HFF-Myc (cell line): ENCODE data around the gene MIA2.

Experiments used
- DNase-seq: peaks from one replicate; pipeline ENCODE4 v3.0.0-alpha.2; 2011; ENCODE audit warnings: low read depth; ENCODE audit errors: extremely low read depth
- H3K4me3 ChIP-seq: replicated peaks from 2 replicates; pipeline ENCODE4 v1.5.1; 2011; ENCODE audit warnings: low read depth, mild to moderate bottlenecking, control low read depth, low read length
- CTCF ChIP-seq: IDR thresholded peaks from 2 replicates; pipeline ENCODE4 v1.5.1; 2012; ENCODE audit warnings: mild to moderate bottlenecking, low read depth, low read length, control low read depth; ENCODE audit errors: missing control alignments

Gene MIA2

DNA sequence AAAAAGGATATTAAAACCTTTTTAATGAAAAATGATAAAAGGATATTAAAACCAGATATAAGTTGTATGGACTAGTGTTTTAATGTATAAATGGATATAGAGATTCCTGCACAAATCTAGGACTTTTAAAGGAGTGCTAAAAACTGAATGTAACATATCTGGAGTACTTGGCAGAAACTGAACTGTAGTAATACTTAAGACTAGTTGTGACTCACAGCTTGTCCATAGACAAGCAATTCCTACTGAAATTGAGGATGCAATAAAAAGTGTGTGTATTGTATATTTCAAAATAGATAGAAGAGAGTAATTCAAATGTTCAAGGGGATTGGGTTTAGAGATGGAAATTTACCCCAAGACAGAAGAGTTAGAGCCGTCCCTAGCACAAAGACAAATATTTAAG, 138.9 kb downstream of the MIA2 start:
- no peak overlapping the region for H3K4me3 ChIP-seq
- no peak for TF ChIP-seq CTCF
- no peak for DNase-seq

DNA sequence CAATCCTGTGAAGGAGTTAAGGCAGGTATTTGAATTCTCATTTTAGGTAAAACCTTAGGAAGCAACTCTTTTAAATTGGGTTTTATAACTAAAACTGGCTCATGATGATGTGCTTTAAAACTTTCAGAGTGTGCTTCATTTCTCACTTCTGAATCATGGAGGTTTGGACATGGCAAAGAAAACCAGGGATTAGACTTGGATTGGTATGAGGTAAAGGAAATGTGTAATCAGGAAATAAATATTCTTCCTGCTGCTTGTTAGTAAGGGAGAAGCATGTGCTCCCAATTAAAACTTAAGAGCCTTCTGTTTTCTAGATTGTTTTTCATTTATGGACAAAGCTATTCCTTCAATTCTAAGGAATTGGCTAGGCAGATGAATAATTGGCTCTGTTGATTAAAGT, 141.1 kb downstream of the MIA2 start:
- no peak for TF ChIP-seq CTCF
- no peak for DNase-seq
- H3K4me3 ChIP-seq = no peak overlapping the region

DNA sequence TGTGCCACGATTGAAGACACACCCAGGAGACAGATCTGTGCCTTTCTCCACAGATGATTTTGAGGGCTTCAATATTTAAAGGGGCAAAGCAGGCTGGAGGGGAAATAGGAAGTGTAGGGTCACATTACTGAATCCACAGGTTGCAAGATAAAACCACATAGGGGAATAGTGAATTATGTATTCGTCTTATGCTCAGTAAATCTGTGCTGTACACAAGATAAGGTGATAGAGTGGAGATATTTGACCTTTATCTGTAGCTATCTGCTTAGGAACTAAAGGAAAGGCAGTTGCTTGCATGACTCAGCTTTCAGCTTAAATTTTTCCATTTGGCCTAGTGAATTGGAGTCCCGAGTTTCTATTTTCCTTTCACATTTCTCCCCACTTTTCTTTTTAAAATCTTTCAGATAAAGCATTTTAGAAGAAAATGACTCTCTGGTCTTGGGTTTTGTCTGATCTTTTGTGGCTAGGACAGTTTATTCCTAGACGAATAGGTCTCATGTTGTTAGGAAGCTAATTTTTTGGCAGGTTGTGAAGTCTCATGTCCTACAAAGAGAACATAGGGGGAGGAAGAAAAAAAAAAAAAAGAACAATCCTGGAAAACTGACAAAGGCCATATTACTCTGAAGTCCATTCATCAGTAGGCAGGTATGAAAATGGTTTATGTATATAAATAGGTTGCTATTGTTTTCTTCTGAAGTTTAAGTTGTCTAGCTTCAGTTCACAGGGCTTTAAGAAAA, 143.1 kb downstream of the MIA2 start:
- no peak for TF ChIP-seq CTCF
- no peak overlapping the region for H3K4me3 ChIP-seq
- DNase-seq = no peak

DNA sequence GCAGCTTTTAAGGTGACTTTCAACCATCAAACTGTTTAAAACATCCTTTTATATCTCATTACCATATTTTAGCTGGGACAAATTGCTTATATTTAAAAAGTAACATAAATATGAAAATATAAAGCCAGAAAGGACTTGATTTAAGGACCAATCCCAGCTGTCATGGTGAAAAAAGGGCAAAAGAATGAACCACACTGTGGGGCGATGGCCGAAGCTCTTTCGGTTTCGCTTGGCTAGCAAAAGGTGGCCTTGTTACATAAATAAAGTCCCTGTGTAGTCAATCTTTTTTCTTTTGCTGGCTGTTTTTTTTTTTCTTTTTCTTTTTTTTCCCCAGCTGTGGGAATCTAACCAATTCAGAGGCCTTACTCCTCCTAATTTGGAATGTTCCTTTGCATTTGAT, 147.7 kb downstream of the MIA2 start:
- no peak overlapping the region for H3K4me3 ChIP-seq
- TF ChIP-seq CTCF = no peak
- no peak for DNase-seq

DNA sequence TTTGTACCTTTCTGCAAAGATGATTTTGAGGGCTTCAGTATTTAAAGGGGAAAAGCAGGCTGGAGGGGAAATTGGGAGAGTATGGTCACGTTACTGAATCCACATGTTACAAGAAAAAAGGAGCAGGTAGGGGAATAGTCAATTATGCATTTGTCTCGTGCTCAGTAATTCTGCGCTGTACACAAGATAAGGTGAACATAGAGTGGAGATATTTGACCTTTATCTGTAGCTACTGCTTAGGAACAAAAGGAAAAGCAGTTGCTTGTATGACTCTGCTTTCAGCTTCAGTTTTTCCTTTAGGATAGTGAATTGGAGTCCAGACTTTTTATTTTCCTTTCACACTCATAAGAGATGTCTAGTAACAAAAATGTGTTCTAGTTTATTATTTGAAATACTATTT, 148.7 kb downstream of the MIA2 start:
- no peak overlapping the region for H3K4me3 ChIP-seq
- no peak for TF ChIP-seq CTCF
- DNase-seq = no peak

DNA sequence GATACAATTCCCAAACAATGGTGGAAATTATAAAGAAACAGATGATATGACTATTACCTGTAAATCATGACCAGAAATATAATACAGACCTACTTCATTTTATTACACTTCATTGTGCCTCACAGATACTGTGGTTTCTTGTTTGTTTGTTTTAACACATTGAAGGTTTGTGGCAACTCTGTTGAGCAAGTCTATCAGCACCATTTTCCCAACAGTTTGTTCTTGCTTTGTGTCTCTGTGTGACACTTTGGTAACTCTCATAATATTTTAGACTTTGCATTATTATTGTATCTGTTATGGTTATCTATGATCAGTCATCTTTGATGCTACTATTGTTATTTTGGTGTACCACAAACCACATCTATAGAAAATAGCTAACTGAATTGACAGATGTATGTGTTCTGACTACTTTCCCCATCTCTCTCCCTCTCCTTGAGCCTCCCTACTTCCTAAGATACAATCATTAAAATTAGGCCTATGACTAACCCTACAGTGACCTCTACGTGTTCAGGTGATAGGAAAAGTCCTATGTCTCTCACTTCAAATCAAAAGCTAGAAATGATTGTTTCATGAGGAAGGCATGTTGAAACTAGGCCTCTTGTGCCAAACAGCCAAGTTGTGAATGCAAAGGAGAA, 149.4 kb downstream of the MIA2 start:
- no peak for DNase-seq
- no peak for TF ChIP-seq CTCF

DNA sequence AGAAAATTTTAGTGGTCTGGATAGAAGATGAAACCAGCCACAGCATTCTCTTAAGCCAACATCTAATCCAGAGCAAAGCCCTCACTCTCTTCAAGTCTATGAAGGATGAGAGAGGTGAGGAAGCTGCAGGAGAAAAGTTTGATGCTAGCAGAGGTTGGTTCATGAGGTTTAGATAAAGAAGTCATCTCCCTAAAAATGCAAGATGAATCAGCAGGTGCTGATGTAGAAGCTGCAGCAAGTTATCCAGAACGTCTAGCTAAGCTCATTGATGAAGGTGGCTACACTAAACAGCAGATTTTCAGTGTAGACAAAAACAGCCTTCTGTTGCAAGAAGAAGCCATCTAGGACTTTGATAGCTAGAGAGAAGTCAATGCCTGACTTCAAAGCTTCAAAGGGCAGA, 150.0 kb downstream of the MIA2 start:
- no peak for TF ChIP-seq CTCF
- no peak overlapping the region for H3K4me3 ChIP-seq
- DNase-seq = no peak

More for the DNA sequence above, 149.4 kb downstream of the MIA2 start:
- no peak overlapping the region for H3K4me3 ChIP-seq
